Neuron (in vitro differentiated cells): ENCODE measurements around the gene NMRK2.
A peak's percentile ranks its signal among the peaks of the same experiment; 100 is the strongest.
"Not testable (repeated sequence)": the region's sequence is repeated elsewhere in the genome, so short reads cannot be mapped to it uniquely, and the experiment has no call there.

ENCODE experiments used
- H2AFZ ChIP-seq: one replicate; pipeline ENCODE4 v1.6.1; 2013; ENCODE audit warnings: low read depth, mild to moderate bottlenecking, inconsistent platforms, low read length, moderate library complexity
- H3K27me3 ChIP-seq: one replicate; pipeline ENCODE4 v1.6.1; 2013; ENCODE audit warnings: low read length; ENCODE audit not compliant: insufficient read depth
- H3K36me3 ChIP-seq: one replicate; pipeline ENCODE4 v1.6.1; 2013; ENCODE audit warnings: low read length; ENCODE audit not compliant: insufficient read depth
- H3K4me1 ChIP-seq: one replicate; pipeline ENCODE4 v1.6.1; 2013; ENCODE audit warnings: low read length; ENCODE audit not compliant: insufficient read depth
- H3K4me3 ChIP-seq: 2 replicates; pipeline ENCODE4 v1.5.1; 2013; ENCODE audit warnings: mild to moderate bottlenecking, low read length, moderate library complexity
- H3K9me3 ChIP-seq: one replicate; pipeline ENCODE4 v1.6.1; 2013; ENCODE audit warnings: low read length

The NMRK2 gene, protein sequence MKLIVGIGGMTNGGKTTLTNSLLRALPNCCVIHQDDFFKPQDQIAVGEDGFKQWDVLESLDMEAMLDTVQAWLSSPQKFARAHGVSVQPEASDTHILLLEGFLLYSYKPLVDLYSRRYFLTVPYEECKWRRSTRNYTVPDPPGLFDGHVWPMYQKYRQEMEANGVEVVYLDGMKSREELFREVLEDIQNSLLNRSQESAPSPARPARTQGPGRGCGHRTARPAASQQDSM

DNA sequence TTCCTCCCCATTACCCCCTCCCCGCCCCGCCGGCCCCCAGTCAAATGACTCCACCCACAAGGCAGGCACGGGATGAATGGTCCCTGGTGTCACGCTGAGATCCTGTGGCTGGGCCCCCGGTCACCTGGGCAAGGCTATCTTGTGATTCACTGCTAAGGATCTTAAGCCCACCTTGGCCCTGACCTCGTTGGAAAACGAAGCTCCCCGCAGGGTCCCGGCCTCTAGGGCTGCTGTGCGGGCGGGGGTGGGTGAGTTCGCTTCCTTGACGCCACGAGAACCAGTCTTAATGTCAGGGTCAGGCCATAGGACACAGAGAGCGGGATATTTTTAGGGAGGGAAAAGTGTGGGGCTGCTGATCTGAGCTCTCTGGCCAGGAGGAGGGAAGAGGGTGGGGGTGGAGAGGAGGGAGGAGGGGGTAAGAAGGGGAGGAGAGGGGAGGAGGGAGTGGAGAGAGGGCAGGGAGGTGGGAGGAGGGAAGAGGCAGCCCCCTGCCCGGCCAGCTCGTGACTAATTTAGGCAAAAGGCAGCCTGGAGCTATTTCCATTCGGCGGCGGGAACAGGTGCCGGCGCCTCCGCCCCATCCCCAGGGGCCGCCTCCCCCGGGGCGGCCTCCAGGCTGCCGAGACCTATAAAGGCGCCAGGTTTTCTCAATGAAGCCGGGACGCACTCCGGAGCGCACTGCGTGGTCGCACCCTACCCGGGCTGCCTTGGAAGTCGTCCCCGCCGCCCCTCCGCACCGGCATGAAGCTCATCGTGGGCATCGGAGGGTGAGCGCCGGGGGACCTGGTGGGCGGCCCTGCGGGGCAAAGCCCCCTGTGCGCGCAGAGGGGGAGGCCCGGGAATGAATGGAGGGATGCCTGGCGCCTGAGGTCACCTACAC lies at the start of gene NMRK2:
TSS of gene NMRK2 (plus strand) at position 139 of the 880 bp plus-strand sequence. CDS start at position 742, 603 bp downstream.
- peaks cover 3% of the 10 kb centered on the region for H3K27me3 ChIP-seq
- H2AFZ ChIP-seq, result no peak within 1 kb of the TSS
- peaks cover 10% of the 10 kb centered on the region for H3K4me1 ChIP-seq
- no peaks in the 10 kb centered on the region for H3K36me3 ChIP-seq
- H3K9me3 ChIP-seq, result peaks cover 8% of the 10 kb centered on the region
- H3K4me3 ChIP-seq, result peak within 1 kb of the TSS; percentile 11

DNA sequence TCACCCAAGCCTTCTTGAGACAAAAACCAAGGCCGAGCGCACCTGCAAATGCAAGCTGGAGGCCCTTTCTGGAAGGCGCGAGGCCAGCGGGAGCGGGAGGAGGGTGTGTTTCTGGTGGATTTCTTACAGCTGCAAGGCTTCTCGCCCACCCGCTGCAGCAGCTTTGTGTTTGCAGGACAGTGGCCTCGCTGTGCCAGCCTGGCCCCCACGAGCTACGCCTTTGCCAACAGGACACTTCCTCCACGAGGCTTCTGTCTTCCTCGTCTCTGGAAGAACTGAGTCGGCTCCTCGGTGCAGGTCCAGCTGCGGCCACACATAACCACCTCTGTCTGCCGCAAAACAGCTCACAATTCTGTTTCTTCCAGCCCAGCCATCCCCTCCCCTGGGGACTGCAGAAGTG lies 42.3 kb upstream of the NMRK2 start:
- no peak overlapping the region for H3K4me3 ChIP-seq
- peaks cover 18% of the 10 kb centered on the region for H3K36me3 ChIP-seq
- H2AFZ ChIP-seq, result no peak overlapping the region
- no peaks in the 10 kb centered on the region for H3K4me1 ChIP-seq
- H3K27me3 ChIP-seq, result no peaks in the 10 kb centered on the region
- no peaks in the 10 kb centered on the region for H3K9me3 ChIP-seq

DNA sequence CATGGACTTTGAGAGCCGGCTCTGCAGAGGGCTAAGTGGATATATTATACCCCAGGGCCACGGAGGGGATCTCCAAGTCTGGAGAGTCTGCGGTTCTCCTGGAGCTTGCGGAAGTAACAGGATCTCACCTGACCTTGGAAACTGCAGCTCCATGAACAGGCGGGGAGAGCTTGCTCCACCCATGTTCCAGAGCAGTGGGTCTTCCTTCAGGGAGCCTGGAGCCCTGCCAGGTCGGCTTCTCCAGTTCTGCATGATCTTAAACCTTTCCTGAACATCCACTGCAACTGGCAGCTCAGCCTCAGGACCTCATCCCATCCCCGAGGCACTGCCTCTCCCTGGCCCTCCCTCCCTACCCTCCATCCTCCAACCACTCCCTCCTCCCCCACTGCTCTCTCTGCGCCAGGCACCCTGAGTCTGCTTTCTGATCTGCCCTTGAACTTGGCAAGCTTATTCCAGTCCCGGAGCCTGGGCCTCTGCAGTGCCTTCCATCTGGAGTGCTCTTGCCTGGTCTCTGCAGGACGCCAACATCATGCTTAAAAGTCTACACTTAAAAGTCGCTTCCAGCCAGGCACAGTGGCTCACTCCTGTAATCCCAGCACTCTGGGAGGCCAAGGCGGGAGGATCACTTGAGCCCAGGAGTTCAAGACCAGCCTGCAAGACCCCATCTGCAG lies 39.2 kb upstream of the NMRK2 start:
- no peak overlapping the region for H2AFZ ChIP-seq
- no peaks in the 10 kb centered on the region for H3K27me3 ChIP-seq
- no peaks in the 10 kb centered on the region for H3K4me1 ChIP-seq
- H3K4me3 ChIP-seq, result no peak overlapping the region
- peaks cover 22% of the 10 kb centered on the region for H3K36me3 ChIP-seq
- peaks cover 6% of the 10 kb centered on the region for H3K9me3 ChIP-seq

DNA sequence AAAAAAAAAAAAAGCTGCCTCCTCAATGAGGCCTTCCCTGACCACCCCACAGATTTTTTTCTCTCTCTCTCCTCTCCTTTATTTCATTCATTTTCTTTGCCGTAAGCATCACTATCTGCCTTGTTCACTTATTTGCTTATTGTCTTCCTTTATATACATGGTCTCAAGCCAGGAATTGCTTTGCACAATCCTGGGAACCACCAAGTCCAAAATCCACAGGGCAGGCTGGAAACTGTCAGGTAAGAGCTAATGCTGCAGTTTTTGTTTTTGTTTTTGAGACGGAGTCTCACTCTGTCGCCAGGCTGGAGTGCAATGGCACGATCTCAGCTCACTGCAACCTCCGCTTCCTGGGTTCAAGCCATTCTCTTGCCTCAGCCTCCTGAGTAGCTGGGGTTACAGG lies 37.9 kb upstream of the NMRK2 start:
- not testable (repeated sequence) for H3K4me3 ChIP-seq, H2AFZ ChIP-seq, H3K4me1 ChIP-seq, H3K27me3 ChIP-seq, H3K9me3 ChIP-seq
- H3K36me3 ChIP-seq, result peaks cover 22% of the 10 kb centered on the region

DNA sequence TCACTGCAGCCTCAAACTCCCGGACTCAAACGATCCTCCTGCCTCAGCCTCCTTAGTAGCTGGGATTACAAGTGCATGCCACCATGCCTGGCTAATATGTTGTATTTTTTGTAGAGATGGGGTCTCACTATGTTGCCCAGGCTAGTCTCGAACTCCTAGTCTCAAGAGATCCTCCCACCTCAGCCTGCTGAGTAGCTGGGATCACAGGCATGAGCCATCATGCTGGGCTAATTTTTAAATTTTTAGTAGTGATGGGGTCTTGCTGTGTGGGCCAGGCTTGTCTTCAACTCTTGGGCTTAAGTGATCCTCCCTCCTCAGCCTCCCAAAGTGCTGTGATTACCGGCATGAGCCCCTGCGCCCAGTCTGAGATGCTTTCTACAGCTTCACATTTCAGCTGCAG lies 37.1 kb upstream of the NMRK2 start:
- Histone ChIP-seq H3K9me3 (peaks cover 6% of the 10 kb centered on the region), H2AFZ (no peak overlapping the region), H3K4me1 (no peaks in the 10 kb centered on the region), H3K36me3 (peaks cover 19% of the 10 kb centered on the region), H3K4me3 (no peak overlapping the region), H3K27me3 (no peaks in the 10 kb centered on the region)

DNA sequence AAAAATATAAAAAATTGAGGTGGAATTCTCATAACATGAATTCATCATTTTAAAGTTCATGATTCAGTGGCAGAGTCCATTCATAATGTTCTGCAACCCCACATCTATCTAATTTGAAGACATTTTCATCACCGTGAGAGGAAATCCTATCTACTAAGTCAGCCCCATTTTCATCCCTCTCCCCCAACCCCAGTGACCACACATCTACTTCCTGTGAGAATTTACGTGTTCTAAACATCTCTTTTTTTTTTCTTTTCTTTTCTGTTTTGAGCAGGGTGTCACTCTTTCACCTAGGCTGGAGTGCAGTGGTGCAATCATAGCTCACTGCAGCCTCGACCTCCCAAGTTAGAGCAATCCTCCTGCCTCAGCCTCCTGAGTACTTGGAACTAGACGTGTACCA lies 34.9 kb upstream of the NMRK2 start:
- H2AFZ ChIP-seq, result no peak overlapping the region
- H3K36me3 ChIP-seq, result peaks cover 12% of the 10 kb centered on the region
- H3K4me1 ChIP-seq, result no peaks in the 10 kb centered on the region
- no peaks in the 10 kb centered on the region for H3K27me3 ChIP-seq
- no peak overlapping the region for H3K4me3 ChIP-seq
- H3K9me3 ChIP-seq, result peaks cover 6% of the 10 kb centered on the region

DNA sequence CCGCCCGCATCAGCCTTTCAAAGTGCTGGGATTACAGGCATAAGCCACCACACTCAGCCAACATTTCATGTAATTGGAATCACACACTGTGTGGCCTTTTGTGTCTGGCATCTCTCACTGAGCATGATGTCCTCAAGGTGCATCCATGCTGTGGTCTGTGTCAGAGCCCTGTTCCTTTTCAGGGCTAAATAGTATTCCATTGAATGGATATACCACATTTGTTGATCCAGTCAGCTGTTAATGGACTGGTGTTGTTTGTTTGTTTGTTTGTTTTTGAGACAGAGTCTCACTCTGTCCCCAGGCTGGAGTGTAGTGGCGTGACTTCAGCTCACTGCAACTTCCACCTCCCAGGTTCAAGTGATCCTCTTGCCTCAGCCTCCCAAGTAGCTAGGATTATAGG lies 34.4 kb upstream of the NMRK2 start:
- Histone ChIP-seq H3K9me3 (peaks cover 6% of the 10 kb centered on the region), H3K36me3 (peaks cover 12% of the 10 kb centered on the region), H3K4me1 (no peaks in the 10 kb centered on the region), H2AFZ (no peak overlapping the region), H3K4me3 (no peak overlapping the region), H3K27me3 (no peaks in the 10 kb centered on the region)

DNA sequence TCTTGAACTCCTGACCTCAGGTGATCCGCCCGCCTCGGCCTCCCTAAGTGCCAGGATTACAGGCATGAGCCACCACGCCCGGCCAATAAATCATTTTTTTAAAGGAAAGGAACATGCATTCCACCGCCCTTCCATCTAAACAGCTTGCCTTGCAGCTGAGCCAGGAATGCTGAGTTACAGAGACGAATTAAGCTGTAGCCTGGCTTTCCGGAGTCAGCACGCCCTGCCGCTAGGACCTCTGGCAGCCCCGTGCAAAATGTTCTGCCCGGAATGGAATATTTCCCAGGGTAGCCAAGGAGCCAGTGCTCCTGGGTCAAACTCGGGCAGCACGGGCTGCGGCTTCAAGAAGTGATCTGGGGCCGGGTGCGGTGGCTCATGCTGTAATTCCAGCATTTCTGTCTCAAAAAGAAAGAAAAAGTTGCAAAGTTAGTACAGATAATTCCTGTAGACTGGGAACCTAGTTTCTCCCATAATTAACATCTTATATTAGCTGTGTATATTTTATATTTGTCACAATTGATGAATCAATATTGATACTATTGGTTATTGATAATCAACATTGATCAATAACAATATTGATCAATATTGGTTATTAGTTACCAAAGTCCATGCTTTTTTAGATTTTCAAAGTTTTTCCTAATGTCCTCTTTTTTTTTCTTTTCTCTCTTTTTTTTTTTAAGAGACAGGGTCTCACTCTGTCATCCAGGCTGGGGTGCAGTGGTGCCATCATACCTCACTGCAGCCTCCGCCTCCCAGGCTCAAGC lies 33.2 kb upstream of the NMRK2 start:
- H3K4me3 ChIP-seq, result no peak overlapping the region
- peaks cover 15% of the 10 kb centered on the region for H3K36me3 ChIP-seq
- H3K9me3 ChIP-seq, result peaks cover 6% of the 10 kb centered on the region
- no peaks in the 10 kb centered on the region for H3K27me3 ChIP-seq
- H2AFZ ChIP-seq, result no peak overlapping the region
- no peaks in the 10 kb centered on the region for H3K4me1 ChIP-seq

DNA sequence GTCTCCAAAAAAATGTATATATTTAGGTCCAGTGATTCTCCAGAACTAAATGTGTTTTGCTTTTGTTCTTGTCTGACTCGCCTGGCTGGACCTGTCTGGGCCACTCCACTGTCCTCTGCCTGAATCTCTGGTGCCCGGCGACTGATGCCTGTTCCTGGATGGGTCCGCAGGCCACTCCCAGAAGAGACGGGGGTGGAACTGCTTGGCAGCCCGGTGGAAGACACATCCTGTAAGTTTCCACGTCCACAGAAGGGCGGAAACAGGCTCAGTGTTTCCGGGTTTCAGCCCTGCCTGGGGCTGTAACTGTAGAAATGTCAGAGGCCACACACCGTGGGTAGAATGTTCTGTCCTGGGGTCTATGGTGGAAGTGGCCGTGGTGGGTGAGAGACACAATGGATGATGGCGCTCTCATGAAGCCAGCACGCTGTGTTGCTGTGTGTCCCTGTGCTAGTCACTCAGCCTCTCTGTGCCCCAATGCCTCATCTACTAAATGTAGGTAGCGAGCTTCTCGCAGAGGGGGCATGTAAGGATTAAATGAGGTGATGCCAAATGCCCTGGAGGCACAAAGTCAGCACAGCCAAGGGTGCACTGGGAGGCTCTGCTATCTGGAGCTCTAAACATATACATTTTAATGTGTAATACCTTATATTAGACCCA lies 30.4 kb upstream of the NMRK2 start:
- Histone ChIP-seq H2AFZ (no peak overlapping the region), H3K27me3 (no peaks in the 10 kb centered on the region), H3K4me3 (no peak overlapping the region), H3K4me1 (no peaks in the 10 kb centered on the region), H3K9me3 (peaks cover 6% of the 10 kb centered on the region), H3K36me3 (peaks cover 27% of the 10 kb centered on the region)

DNA sequence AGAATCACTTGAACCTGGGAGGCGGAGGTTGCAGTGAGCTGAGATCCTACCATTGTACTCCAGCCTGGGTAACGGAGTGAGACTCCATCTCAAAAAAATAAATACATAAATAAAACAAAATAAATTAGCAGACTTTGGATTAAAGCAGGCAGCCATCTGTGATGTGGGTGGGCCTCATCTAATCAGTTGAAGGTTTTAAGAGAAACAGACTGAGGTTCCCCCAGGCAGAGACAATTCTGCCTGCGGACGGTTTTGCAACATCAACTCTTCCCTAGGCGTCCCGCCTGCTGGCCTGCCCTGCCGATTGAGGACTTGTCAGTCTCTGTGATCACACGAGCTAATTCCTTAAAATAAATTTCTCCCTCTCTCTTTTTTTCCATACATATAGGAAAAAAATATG lies 28.6 kb upstream of the NMRK2 start:
- Histone ChIP-seq H3K9me3 (peaks cover 2% of the 10 kb centered on the region), H3K36me3 (peaks cover 27% of the 10 kb centered on the region), H3K4me1 (no peaks in the 10 kb centered on the region), H2AFZ (no peak overlapping the region), H3K27me3 (no peaks in the 10 kb centered on the region), H3K4me3 (no peak overlapping the region)

DNA sequence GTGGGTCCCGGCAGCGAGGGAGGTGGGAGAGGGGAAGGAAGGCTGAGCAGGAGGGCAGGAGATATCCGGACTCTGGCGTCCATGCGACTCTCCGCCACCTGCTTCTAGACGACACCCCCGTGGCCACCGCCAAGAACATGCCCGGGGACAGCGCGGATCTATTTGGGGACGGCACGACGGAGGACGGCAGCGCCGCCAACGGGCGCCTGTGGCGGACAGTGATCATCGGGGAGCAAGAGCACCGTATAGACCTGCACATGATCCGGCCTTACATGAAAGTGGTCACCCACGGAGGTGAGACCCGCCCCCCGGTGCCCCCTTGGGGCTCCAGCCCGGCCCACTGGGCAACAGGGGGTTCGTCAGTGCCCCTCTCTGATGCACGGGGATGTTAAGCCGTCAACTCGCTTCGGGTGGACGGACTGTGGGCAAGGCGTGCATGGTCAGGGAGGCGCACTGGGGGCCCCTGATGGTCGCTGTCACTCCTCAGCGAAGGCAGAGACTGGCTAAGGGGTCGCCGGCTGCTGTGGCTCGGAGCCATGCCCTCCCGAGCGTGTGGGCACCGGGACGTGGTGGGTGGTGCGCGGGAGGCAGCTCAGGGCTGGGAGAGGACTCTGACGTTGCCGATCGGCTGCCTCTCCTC lies 25.1 kb upstream of the NMRK2 start:
- H3K4me3 ChIP-seq, result no peak overlapping the region
- H3K27me3 ChIP-seq, result no peaks in the 10 kb centered on the region
- H2AFZ ChIP-seq, result no peak overlapping the region
- peaks cover 16% of the 10 kb centered on the region for H3K9me3 ChIP-seq
- peaks cover 42% of the 10 kb centered on the region for H3K36me3 ChIP-seq
- no peaks in the 10 kb centered on the region for H3K4me1 ChIP-seq
